T-helper 2 cell treated with Interferon-gamma antibody and Interleukin-4, amounts not matched to agents 100 ng/mL and 5 ng/mL, for 36 hours (primary cell): ENCODE results near the gene CCDC169. TPM values are rescaled to one million over a fixed set of nuclear protein-coding genes. Genes with fewer than 3 reads are reported as not detected.

ENCODE experiments used
- intact Hi-C: fragments of 100-400 bp; cut with micrococcal nuclease; formaldehyde crosslinking; loops from one replicate; pipeline ENCODE4 v1.15.1; 2023
- total RNA-seq: library from RNA; stranded (reverse); gene quantifications from 2 replicates; pipeline ENCODE4 v1.2.3, GENCODE V29; 2022

CCDC169 gene
- total RNA-seq, 1 donor from 2014 or later: not detected

DNA sequence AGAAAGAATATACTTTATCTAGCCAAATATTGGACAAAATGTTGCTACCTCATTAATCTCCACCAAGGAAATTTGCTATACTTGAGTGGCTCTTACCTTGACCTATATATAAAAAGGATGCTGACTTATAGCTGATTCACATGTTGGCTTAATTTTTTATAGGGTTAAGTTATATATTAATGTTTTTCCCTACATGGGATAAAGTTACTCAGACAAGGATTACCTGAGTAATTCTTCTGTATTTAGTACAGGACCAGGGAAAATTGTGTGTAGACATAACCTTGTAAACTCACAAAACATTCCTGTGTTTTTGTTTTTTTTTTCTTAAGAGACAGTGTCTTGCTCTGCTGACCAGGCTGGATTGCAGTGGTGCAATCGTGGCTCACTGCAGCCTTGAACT is 52.6 kb downstream of the CCDC169 start:
- intact Hi-C loops: no loop called here

GRCh38 chr13:36244073-36244472 is 53.5 kb downstream of the CCDC169 start:
- intact Hi-C loops: no loop called here

GRCh38 chr13:36242761-36243160 is 54.9 kb downstream of the CCDC169 start:
- intact Hi-C loops: no loop called here

DNA sequence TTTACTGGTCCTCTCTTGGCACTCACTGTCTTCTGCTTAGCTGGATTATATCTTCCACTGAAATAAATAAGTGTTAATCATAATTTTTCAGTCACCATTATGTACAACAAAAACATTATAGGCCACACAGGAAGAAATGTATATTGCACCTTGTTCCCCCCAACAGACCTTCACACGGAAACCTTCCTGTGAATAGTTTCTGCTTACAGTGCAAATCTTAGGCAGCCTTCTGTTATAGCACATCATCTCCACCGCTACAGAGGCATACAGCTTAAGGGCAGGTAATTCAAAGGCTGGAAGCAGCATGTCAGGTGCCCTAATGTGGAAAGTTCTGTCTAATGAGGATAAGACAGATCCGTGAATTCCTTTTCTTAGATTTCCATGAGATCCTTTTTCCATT is 66.4 kb downstream of the CCDC169 start:
- intact Hi-C loops: no loop called here

DNA sequence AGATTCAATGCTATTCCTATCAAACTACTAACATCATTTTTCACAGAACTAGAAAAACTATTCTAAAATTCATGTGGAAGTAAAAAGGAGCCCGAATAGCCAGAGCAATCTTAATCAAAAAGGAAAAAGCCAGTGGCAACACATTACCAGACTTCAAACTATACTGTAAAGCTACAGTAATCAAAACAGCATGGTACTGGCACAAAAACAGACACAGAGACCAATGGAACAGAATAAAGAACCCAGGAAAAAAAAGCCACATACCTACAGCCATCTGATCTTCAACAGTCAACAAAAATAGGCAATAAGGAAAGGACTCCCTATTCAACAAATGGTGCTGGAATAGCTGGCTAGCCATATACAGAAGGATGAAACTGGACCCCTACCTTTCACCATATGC is 72.9 kb downstream of the CCDC169 start:
- intact Hi-C loops: no loop called here

GRCh38 chr13:36219883-36220282 is 77.7 kb downstream of the CCDC169 start:
- intact Hi-C loops: no loop called here

- intact Hi-C loops: no loop called here
These were observed 80.2 kb downstream of the CCDC169 start for GRCh38 chr13:36217456-36217855.

DNA sequence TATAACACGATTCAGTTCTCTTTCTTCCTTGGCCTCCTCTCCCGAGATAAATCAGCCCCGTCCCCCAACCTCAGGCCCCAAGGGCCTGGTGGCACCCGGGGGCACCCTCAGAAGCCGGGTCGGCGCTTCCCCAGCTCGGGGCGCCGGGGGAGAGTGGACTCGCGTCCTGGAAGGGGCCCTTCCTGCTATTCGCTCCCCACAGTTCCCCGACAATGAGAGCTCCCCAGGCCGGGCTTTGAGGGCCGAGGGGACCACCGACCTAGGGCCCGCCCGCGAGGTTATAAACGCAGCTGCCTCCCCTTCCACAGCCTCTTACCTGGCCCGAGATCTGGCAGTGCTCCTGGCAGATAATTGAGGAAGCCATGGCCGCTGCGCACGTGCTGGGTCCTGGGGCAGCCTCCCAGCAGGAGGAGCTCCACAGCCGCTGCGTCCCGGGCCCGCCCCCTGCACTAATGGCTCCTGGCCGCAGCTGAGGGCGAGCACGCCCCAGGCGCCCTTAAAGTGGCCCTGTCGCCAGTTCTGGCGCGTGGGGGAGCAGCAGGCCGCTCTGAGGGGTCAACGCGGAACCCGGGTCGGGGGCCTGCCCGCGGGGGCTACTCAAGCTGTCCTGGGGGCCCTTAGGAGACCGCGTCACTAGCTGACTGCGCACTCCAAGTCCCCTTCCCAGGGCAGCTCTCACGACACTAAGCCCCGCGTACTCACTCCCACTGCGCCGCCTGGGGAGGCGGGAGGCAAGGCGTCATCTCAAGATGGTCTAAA is 83.3 kb downstream of the CCDC169 start, which contains the start of gene SOHLH2:
Gene SOHLH2 (minus strand): TSS at position 394 of the 759 bp plus-strand sequence. CDS start 30 bp downstream, at position 364.
- intact Hi-C loops: no loop called here

- intact Hi-C loops: no loop called here
These were observed 84.8 kb downstream of the CCDC169 start for GRCh38 chr13:36212789-36213188.

- intact Hi-C loops: no loop called here
These were observed 86.0 kb downstream of the CCDC169 start for GRCh38 chr13:36211567-36211966.

DNA sequence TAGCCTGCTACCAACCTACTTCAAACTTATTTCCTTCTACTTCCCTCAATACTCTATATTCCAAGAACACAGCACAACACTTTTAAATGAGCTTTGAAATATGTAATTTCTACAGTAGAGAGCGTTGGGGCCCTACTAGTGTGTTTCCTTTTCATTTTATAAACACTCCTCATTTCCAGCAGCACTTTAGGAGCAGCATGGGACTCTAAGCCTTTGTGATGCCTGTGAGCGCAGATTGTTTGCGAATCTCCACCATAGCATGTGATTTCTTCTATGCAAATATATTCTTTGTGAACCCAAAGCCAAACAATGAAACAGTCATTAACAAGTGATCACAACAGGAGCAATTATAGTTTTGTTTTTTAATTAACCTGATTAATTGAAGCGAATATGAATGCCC is 86.9 kb downstream of the CCDC169 start:
- intact Hi-C loops: no loop called here

DNA sequence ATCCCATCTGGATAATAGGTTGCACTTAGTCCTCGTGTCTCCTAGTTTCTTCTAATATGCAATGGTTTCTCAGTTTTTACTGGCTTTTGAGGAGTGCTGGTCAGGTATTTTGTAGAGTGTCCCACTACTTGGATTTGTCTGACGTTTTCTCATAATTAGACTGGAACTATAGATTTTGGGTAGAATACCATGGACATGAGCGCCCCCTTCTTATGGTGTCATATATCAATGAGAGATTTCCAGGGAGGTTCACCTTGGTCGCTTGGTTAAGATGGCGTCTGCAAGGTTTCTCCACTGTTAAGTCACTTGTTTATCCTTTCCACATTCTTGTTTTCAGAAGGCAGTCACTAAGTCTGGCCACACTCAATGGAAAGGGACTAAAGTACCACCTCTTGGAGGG is 89.9 kb downstream of the CCDC169 start:
- intact Hi-C loops: no loop called here

- intact Hi-C loops: no loop called here
These were observed 104.3 kb downstream of the CCDC169 start for GRCh38 chr13:36193151-36193855.

GRCh38 chr13:36192166-36192565 is 105.4 kb downstream of the CCDC169 start:
- intact Hi-C loops: no loop called here

DNA sequence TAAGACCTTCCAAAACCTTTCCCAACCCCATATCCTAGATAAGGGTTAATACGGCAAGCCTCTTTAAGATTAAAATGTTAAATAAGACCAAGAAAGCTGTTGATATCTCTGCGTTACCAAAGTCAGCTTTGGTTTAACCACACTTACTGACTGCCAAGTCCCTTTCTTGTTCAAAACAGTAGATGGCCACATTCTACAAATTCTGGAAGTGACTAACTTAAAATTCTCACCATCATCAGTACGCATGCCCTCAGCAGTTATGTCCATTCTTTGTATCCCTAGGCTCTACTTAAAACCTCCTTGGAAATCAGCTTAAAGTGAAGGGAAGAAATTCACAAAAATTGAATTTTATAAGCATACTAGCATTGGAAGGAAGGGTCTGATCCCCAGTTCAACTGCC is 106.8 kb downstream of the CCDC169 start:
- intact Hi-C loops: no loop called here

GRCh38 chr13:36188441-36188840 is 109.2 kb downstream of the CCDC169 start:
- intact Hi-C loops: no loop called here

- intact Hi-C loops: no loop called here
These were observed 113.7 kb downstream of the CCDC169 start for GRCh38 chr13:36183901-36184300.

Other genes starting within 250 kb of the CCDC169 start
- gene DCLK1, start 166.4 kb downstream of the CCDC169 start, total RNA-seq: not detected in 2 replicates
- gene SOHLH2, start 83.3 kb downstream of the CCDC169 start, total RNA-seq: not detected in 2 replicates
- 24.7 and 25.9 TPM in 2 replicates for gene SPART, start 48.6 kb upstream of the CCDC169 start, total RNA-seq
- gene CCNA1, start 134.7 kb upstream of the CCDC169 start, total RNA-seq: 13.5 and 14.1 TPM in 2 replicates